Measurements from ENCODE around the gene CCL3. TPM values are rescaled to one million over a fixed set of nuclear protein-coding genes. Genes with fewer than 3 reads are reported as not detected.

The CCL3 gene
- total and polyA plus RNA-seq, 2 of the 4 experiments (the other 2 are of a cell fraction), result not detected

- no peak for TF ChIP-seq RCOR1 (IDR thresholded peaks at IDR 0.05; ENCODE audit: insufficient replicate concordance, low read length)
Measured at GRCh38 chr17:36136036-36136435, 46.1 kb upstream of the CCL3 start (continued).

GRCh38 chr17:36135465-36135864, 45.5 kb upstream of the CCL3 start:
- WGBS, 2 experiments (ENCODE audit: extremely low coverage in 2 of 2, insufficient read length in 1 of 2), result 20% methylated on average over 1 of the region's 4 CpGs; no CpG with 5 or more reads in 1 of the 2 experiments
- H3K4me2 ChIP-seq (ENCODE audit: low read depth, low read length), result no peak overlapping the region
- H4K20me1 ChIP-seq (ENCODE audit: insufficient read depth, low read length), result no peaks in the 10 kb centered on the region
- H3K4ac ChIP-seq (ENCODE audit: low read depth, low read length), result no peak overlapping the region
- H3K4me1 ChIP-seq (ENCODE audit: control insufficient read depth, insufficient read depth, low read length), result no peaks in the 10 kb centered on the region
- H3K36me3 ChIP-seq (ENCODE audit: control insufficient read depth, insufficient read depth, low read length), result no peaks in the 10 kb centered on the region
- no peak overlapping the region for H3K27ac ChIP-seq (ENCODE audit: insufficient read depth, low read length)
- ChIA-PET CTCF (interaction anchor here (1.4 kb wide), 1 partner anchor 10 kb away, joined by 5 read pairs; no protein-coding TSS in a partner anchor), POLR2A (ENCODE audit: unreplicated experiment) (no interaction called here)
- no peak overlapping the region for H4K91ac ChIP-seq (ENCODE audit: insufficient read depth, low read depth, low read length)
- H3K18ac ChIP-seq (ENCODE audit: low read depth, low read length), result no peak overlapping the region
- H3K23ac ChIP-seq (ENCODE audit: low read depth, low read length), result no peak overlapping the region
- in situ Hi-C loops (cut with MboI; ENCODE audit: low sequenced_read_pairs), result loop anchor here (5.0 kb wide), 1 partner anchor 62 kb away; the partner anchor contains the start of genes CCL3L1 and CCL3L3
- H4K5ac ChIP-seq (ENCODE audit: low read depth, low read length), result no peak overlapping the region
- no peak overlapping the region for H3K14ac ChIP-seq (replicated peaks; ENCODE audit: low read depth, low read length)
- no peak overlapping the region for H2AK9ac ChIP-seq (replicated peaks; ENCODE audit: low read depth, low read length, poor library complexity)
- H2BK20ac ChIP-seq (ENCODE audit: low read depth, low read length), result no peak overlapping the region
- no peaks in the 10 kb centered on the region for H3K79me1 ChIP-seq (ENCODE audit: low read depth in 1 of 2, low read length in 2 of 2)
- H3K9me1 ChIP-seq (ENCODE audit: insufficient read depth, low read length), result no peaks in the 10 kb centered on the region
- H3K4me3 ChIP-seq (ENCODE audit: insufficient read depth, low read depth, low read length), result no peak overlapping the region
- no peak overlapping the region for H2AK5ac ChIP-seq (ENCODE audit: low read depth, low read length)
- no peaks in the 10 kb centered on the region for H3K9me3 ChIP-seq (ENCODE audit: control insufficient read depth, insufficient read depth, low read length)
- no peak overlapping the region for H4K8ac ChIP-seq (ENCODE audit: low read depth in 2 of 2, low read length in 2 of 2)
- DNase-seq (no peak), ATAC-seq (ENCODE audit: low read depth) (no peak)
- no peak overlapping the region for H3K9ac ChIP-seq (ENCODE audit: low read depth, low read length)
- H2BK120ac ChIP-seq (ENCODE audit: low read depth, low read length), result no peak overlapping the region
- H2BK5ac ChIP-seq (ENCODE audit: low read depth, low read length, poor library complexity, severe bottlenecking), result no peak overlapping the region
- TF ChIP-seq RFX5 (IDR thresholded peaks at IDR 0.05; ENCODE audit: low read depth, low read length) (no peak), BHLHE40 (IDR thresholded peaks at IDR 0.05; ENCODE audit: low read depth, low read length) (no peak), MXI1 (IDR thresholded peaks at IDR 0.05; ENCODE audit: borderline replicate concordance, low read depth, low read length) (no peak), MAZ (IDR thresholded peaks at IDR 0.05; ENCODE audit: borderline replicate concordance, low read depth, low read length) (no peak), RAD21 (IDR thresholded peaks at IDR 0.05; ENCODE audit: low read length) (no peak), FOS (IDR thresholded peaks at IDR 0.05; ENCODE audit: low read depth, low read length) (no peak), CHD1 (IDR thresholded peaks at IDR 0.05; ENCODE audit: low read depth, low read length) (no peak)
- H3K56ac ChIP-seq (ENCODE audit: extremely low read depth, insufficient read depth, low read length), result no peak overlapping the region
- BruUV-seq (replicated peaks), result no TSS peak
- H2AFZ ChIP-seq (replicated peaks; ENCODE audit: low read length, poor library complexity), result no peak overlapping the region
- no peaks in the 10 kb centered on the region for H3K27me3 ChIP-seq (ENCODE audit: control insufficient read depth, insufficient read depth, low read length)
- no peak overlapping the region for H2BK15ac ChIP-seq (ENCODE audit: low read depth, low read length)
- dilution Hi-C loops (cut with HindIII; ENCODE audit: low sequenced_read_pairs, unreplicated experiment), result no loop called here
- intact Hi-C loops (cut with micrococcal nuclease), result no loop called here
